H7 (cell line): Measurements from ENCODE around the gene CFAP91. TPM values are rescaled to one million over a fixed set of nuclear protein-coding genes. Genes with fewer than 3 reads are reported as not detected.

Experiments
- DNase-seq: peaks from one replicate; pipeline ENCODE4 v3.0.0; 2012
- H3K27me3 ChIP-seq: 2 replicates; pipeline ENCODE4 v1.6.0; 2011; ENCODE audit warnings: mild to moderate bottlenecking, low read length; ENCODE audit not compliant: control insufficient read depth, insufficient read depth
- H3K36me3 ChIP-seq: replicated peaks from 2 replicates; pipeline ENCODE4 v1.5.1; 2011; ENCODE audit warnings: low read length; ENCODE audit not compliant: control insufficient read depth, insufficient read depth
- H3K4me3 ChIP-seq: 2 replicates; pipeline ENCODE4 v1.5.1; 2011; ENCODE audit warnings: low read depth, mild to moderate bottlenecking, control low read depth, low read length, moderate library complexity; ENCODE audit not compliant: insufficient read depth
- total RNA-seq: library from RNA; depleted of rRNA; stranded (reverse); fragments of >200 nt; shearing (Covaris generic); gene quantifications from 2 replicates; pipeline ENCODE4 v1.2.3, GENCODE V29; 2014

Gene CFAP91
- total RNA-seq, 1 experiment from 2014 or later = 1.8 TPM

GRCh38 chr3:119700920-119701734 lies 1.7 kb upstream of the CFAP91 start:
- Histone ChIP-seq H3K4me3 (no peak overlapping the region), H3K27me3 (peaks cover 14% of the 10 kb centered on the region), H3K36me3 (no peaks in the 10 kb centered on the region)
- no peak for DNase-seq

- Histone ChIP-seq H3K27me3 (peaks cover 14% of the 10 kb centered on the region), H3K36me3 (no peaks in the 10 kb centered on the region), H3K4me3 (no peak overlapping the region)
- no peak for DNase-seq
Observed at GRCh38 chr3:119703820-119704531, 1.2 kb downstream of the CFAP91 start.

- no peak overlapping the region for H3K4me3 ChIP-seq
- no peaks in the 10 kb centered on the region for H3K27me3 ChIP-seq
- DNase-seq = no peak
- no peaks in the 10 kb centered on the region for H3K36me3 ChIP-seq
Observed at GRCh38 chr3:119715105-119715504, 12.3 kb downstream of the CFAP91 start.

- Histone ChIP-seq H3K27me3 (no peaks in the 10 kb centered on the region), H3K36me3 (no peaks in the 10 kb centered on the region), H3K4me3 (no peak overlapping the region)
- DNase-seq = no peak
Observed at GRCh38 chr3:119716998-119717397, 14.2 kb downstream of the CFAP91 start.

- no peak for DNase-seq
- Histone ChIP-seq H3K36me3 (no peaks in the 10 kb centered on the region), H3K27me3 (no peaks in the 10 kb centered on the region), H3K4me3 (no peak overlapping the region)
Observed at GRCh38 chr3:119717520-119717919, 14.7 kb downstream of the CFAP91 start.

GRCh38 chr3:119723022-119723421 lies 20.2 kb downstream of the CFAP91 start:
- no peak overlapping the region for H3K4me3 ChIP-seq
- H3K36me3 ChIP-seq = no peaks in the 10 kb centered on the region
- no peak for DNase-seq
- no peaks in the 10 kb centered on the region for H3K27me3 ChIP-seq

- no peaks in the 10 kb centered on the region for H3K36me3 ChIP-seq
- no peak overlapping the region for H3K4me3 ChIP-seq
- H3K27me3 ChIP-seq = no peaks in the 10 kb centered on the region
- DNase-seq = no peak
Observed at GRCh38 chr3:119726909-119727308, 24.1 kb downstream of the CFAP91 start.

- H3K27me3 ChIP-seq = no peaks in the 10 kb centered on the region
- no peak overlapping the region for H3K4me3 ChIP-seq
- no peaks in the 10 kb centered on the region for H3K36me3 ChIP-seq
- no peak for DNase-seq
Observed at GRCh38 chr3:119729996-119730395, 27.2 kb downstream of the CFAP91 start.

- Histone ChIP-seq H3K4me3 (no peak overlapping the region), H3K36me3 (no peaks in the 10 kb centered on the region), H3K27me3 (no peaks in the 10 kb centered on the region)
- no peak for DNase-seq
Observed at GRCh38 chr3:119731560-119732343, 28.9 kb downstream of the CFAP91 start.

- DNase-seq = no peak
- no peaks in the 10 kb centered on the region for H3K27me3 ChIP-seq
- H3K36me3 ChIP-seq = no peaks in the 10 kb centered on the region
- no peak overlapping the region for H3K4me3 ChIP-seq
Observed at GRCh38 chr3:119733812-119734211, 31.0 kb downstream of the CFAP91 start.

GRCh38 chr3:119738741-119739140 lies 35.9 kb downstream of the CFAP91 start:
- no peaks in the 10 kb centered on the region for H3K27me3 ChIP-seq
- H3K36me3 ChIP-seq = no peaks in the 10 kb centered on the region
- DNase-seq = no peak
- no peak overlapping the region for H3K4me3 ChIP-seq

- Histone ChIP-seq H3K36me3 (no peaks in the 10 kb centered on the region), H3K4me3 (no peak overlapping the region), H3K27me3 (no peaks in the 10 kb centered on the region)
- no peak for DNase-seq
Observed at GRCh38 chr3:119741657-119742590, 39.1 kb downstream of the CFAP91 start.

- Histone ChIP-seq H3K27me3 (no peaks in the 10 kb centered on the region), H3K36me3 (no peaks in the 10 kb centered on the region), H3K4me3 (no peak overlapping the region)
- no peak for DNase-seq
Observed at GRCh38 chr3:119743921-119744320, 41.1 kb downstream of the CFAP91 start.

GRCh38 chr3:119745942-119746341 lies 43.1 kb downstream of the CFAP91 start:
- no peaks in the 10 kb centered on the region for H3K36me3 ChIP-seq
- H3K4me3 ChIP-seq = no peak overlapping the region
- H3K27me3 ChIP-seq = no peaks in the 10 kb centered on the region
- DNase-seq = no peak
